K562 (cell line): ENCODE data around the gene PRDM16. TPM values are rescaled to one million over a fixed set of nuclear protein-coding genes. Genes with fewer than 3 reads are reported as not detected.

Experiments used
- ATAC-seq: fragments of 200-7000 bp; cut with Tn5 transposase; 3 replicates; pipeline ENCODE4 v1.9.1; 2020; ENCODE audit warnings: moderate library complexity
- BruUV-seq: library from RNA; stranded (reverse); fragments of 400-500 nt; replicated peaks from 2 replicates; lab custom pipeline; 2021; lab: Mats Ljungman, UMichigan
- CTCF ChIA-PET: fragments of 300-600 bp; formaldehyde crosslinking; extraction: SDS; loops from one replicate; lab custom pipeline; 2021; ENCODE audit warnings: low intra/inter-chr PET ratio; lab: Yijun Ruan, JAX
- POLR2A ChIA-PET: fragments of 300-600, 350-650 bp; sonication (Branson Sonifier 250); formaldehyde crosslinking; extraction: SDS; loops from one replicate; lab custom pipeline; 2021; ENCODE audit warnings: antibody characterized with exemption, inconsistent platforms; lab: Yijun Ruan, JAX
- DNase-seq, 4 experiments: peaks; one replicate each; pipeline versions ENCODE4 v3.0.0 to v3.0.0-alpha.2; 2011 to 2018; ENCODE audit warnings: low spot score in 3 of 4, mixed read lengths in 3 of 4; ENCODE audit errors: extremely low read depth in 1 of 4
- FAIRE-seq: peaks from 2 replicates; lab custom pipeline; 2011; peaks lifted over from hg19 to GRCh38; lab: Jason Lieb, UNC
- H2AFZ ChIP-seq: 2 replicates; pipeline ENCODE4 v1.6.0; 2011; ENCODE audit warnings: low read depth, low read length, control low read depth, inconsistent platforms
- H3K27ac ChIP-seq: fragments of 200-600 bp; 3 replicates; pipeline ENCODE4 v1.8.0; 2011; ENCODE audit warnings: low read depth, mild to moderate bottlenecking, control low read depth, inconsistent platforms, low read length, moderate library complexity, mixed read lengths; ENCODE audit errors: extremely low read depth
- H3K27me3 ChIP-seq, 2 experiments: fragments of 300-600 bp in 1 of 2; 2 replicates in 1 of 2; 3 replicates in 1 of 2; pipeline versions ENCODE4 v1.6.0 to v1.8.0; 2011; ENCODE audit warnings: inconsistent platforms in 2 of 2, low read length in 2 of 2, mild to moderate bottlenecking in 1 of 2, mixed read lengths in 1 of 2, moderate library complexity in 1 of 2; ENCODE audit not compliant: control insufficient read depth in 2 of 2, insufficient read depth in 2 of 2
- H3K36me3 ChIP-seq: fragments of 300-600 bp; 3 replicates; pipeline ENCODE4 v1.8.0; 2011; ENCODE audit warnings: mild to moderate bottlenecking, low read length, inconsistent platforms; ENCODE audit not compliant: control insufficient read depth, insufficient read depth
- H3K4me1 ChIP-seq, 2 experiments: fragments of 200-600 bp in 1 of 2; replicated peaks in 1 of 2; 2 replicates in 1 of 2; 3 replicates in 1 of 2; pipeline versions ENCODE4 v1.5.1 to v1.8.0; 2011; ENCODE audit warnings: inconsistent platforms in 2 of 2, low read length in 2 of 2, mild to moderate bottlenecking in 1 of 2, mixed read lengths in 1 of 2, moderate library complexity in 1 of 2; ENCODE audit not compliant: control insufficient read depth in 2 of 2, insufficient read depth in 2 of 2
- H3K4me2 ChIP-seq: 2 replicates; pipeline ENCODE4 v1.6.1; 2011; ENCODE audit warnings: low read length, control low read depth, inconsistent platforms, mixed read lengths; ENCODE audit not compliant: insufficient read depth
- H3K4me3 ChIP-seq: fragments of 200-600 bp; sonication (generic), shearing (Covaris generic); 2 replicates; pipeline ENCODE4 v1.5.1; 2016; ENCODE audit warnings: control low read depth, inconsistent platforms
- H3K79me2 ChIP-seq: fragments of 200-600 bp; 3 replicates; pipeline ENCODE4 v1.8.0; 2011; ENCODE audit warnings: low read length, inconsistent platforms; ENCODE audit not compliant: control insufficient read depth, insufficient read depth
- H3K9ac ChIP-seq, 2 experiments: 2 replicates each; pipeline versions ENCODE4 v1.6.0 to v1.6.1; 2011; ENCODE audit warnings: low read depth in 2 of 2, low read length in 2 of 2, control low read depth in 1 of 2, inconsistent platforms in 1 of 2, mild to moderate bottlenecking in 1 of 2, mixed read lengths in 1 of 2; ENCODE audit not compliant: insufficient read depth in 1 of 2
- H3K9me1 ChIP-seq: one replicate; pipeline ENCODE4 v1.6.0; 2011; ENCODE audit warnings: inconsistent platforms, mild to moderate bottlenecking, low read length, moderate library complexity; ENCODE audit not compliant: control insufficient read depth, insufficient read depth
- H3K9me3 ChIP-seq: replicated peaks from 2 replicates; pipeline ENCODE4 v1.5.1; 2011; ENCODE audit warnings: low read depth, low read length, inconsistent platforms; ENCODE audit not compliant: control insufficient read depth, insufficient read depth
- H4K20me1 ChIP-seq: replicated peaks from 2 replicates; pipeline ENCODE4 v1.6.1; 2011; ENCODE audit warnings: low read length, inconsistent platforms, mixed read lengths; ENCODE audit not compliant: control insufficient read depth, insufficient read depth
- BDP1 ChIP-seq: IDR thresholded peaks from 3 replicates; pipeline ENCODE4 v1.6.1; 2011; ENCODE audit not compliant: insufficient read length, insufficient read depth
- CREBBP ChIP-seq: IDR thresholded peaks from one replicate; pipeline ENCODE4 v1.6.1; 2012; ENCODE audit warnings: low read depth, mild to moderate bottlenecking, control low read depth, inconsistent platforms, low read length
- SMAD2 ChIP-seq: fragments of 150-350 bp; IDR thresholded peaks from 2 replicates; pipeline ENCODE4 v1.6.1; 2014; ENCODE audit warnings: low read depth, mild to moderate bottlenecking, low read length
- TAF7 ChIP-seq: fragments of 450-650 bp; IDR thresholded peaks from 2 replicates; pipeline ENCODE4 v1.6.1; 2016; ENCODE audit warnings: missing genetic modification characterization, missing compliant biosample characterization
- THRAP3 ChIP-seq: fragments of 450-650 bp; IDR thresholded peaks from 2 replicates; pipeline ENCODE4 v1.6.1; 2016; ENCODE audit warnings: mild to moderate bottlenecking, inconsistent platforms, borderline replicate concordance
- ZNF75A ChIP-seq: fragments of 450-650 bp; formaldehyde crosslinking; IDR thresholded peaks from 2 replicates; pipeline ENCODE4 v1.4.0; 2020; ENCODE audit warnings: mild to moderate bottlenecking
- WGBS: fragments of 100-300 bp; shearing (Covaris generic); methylation state at CpG from one replicate; pipeline ENCODE4 v1.1.6; 2016; ENCODE audit warnings: low coverage, mixed read lengths; ENCODE audit not compliant: insufficient coverage; ENCODE audit errors: missing lambda C conversion rate; 5-methylcytosine and 5-hydroxymethylcytosine counted together
- in situ Hi-C: fragments of 300-500 bp; cut with MboI; formaldehyde crosslinking; loops from 4 replicates; pipeline ENCODE4 v1.15.0; 2018; ENCODE audit warnings: inconsistent platforms, mixed read lengths
- intact Hi-C: fragments of 100-400 bp; cut with micrococcal nuclease; formaldehyde crosslinking; loops from 2 replicates; pipeline ENCODE4 v1.14.2; 2022
- polyA plus RNA-seq, 8 experiments: library from polyadenylated mRNA; depleted of rRNA in 4 of 8; stranded (reverse) in 5 of 8; unstranded in 3 of 8; fragments of >200 nt; fragmentation: Nextera tagmentation in 2 of 8; fragmentation: Illumina TruSeq in 1 of 8; extraction: Ambion mirVana in 2 of 8; extraction: Trizol in 1 of 8; gene quantifications; 2 replicates each; pipeline versions ENCODE4 v1.2.1 to v1.2.3, GENCODE V29; 2011 to 2014; ENCODE audit warnings: inconsistent platforms in 1 of 8, missing spikeins in 1 of 8
- total RNA-seq, 7 experiments: library from RNA; depleted of rRNA in 6 of 7; stranded (reverse); fragments of >200 nt in 6 of 7; fragmentation: Illumina TruSeq in 2 of 7; extraction: Trizol in 2 of 7; gene quantifications; 2 replicates each; pipeline versions ENCODE4 v1.2.1 to v1.2.3, GENCODE V29; 2011 to 2021; ENCODE audit warnings: low replicate concordance in 1 of 7
- TF ChIP-seq, protein P1 (sequence below): fragments of 250-450 bp; sonication (Bioruptor Pico); IDR thresholded peaks from 2 replicates; pipeline ENCODE4 v1.8.0; 2021; ENCODE audit warnings: mild to moderate bottlenecking, moderate library complexity
- TF ChIP-seq, protein P2 (sequence below), 3 experiments: fragments of 200-800 bp in 1 of 3; fragments of 250-450 bp in 1 of 3; fragments of 450-650 bp in 1 of 3; sonication (Bioruptor Pico) in 1 of 3; sonication (Bioruptor generic) in 1 of 3; formaldehyde crosslinking in 1 of 3; IDR thresholded peaks; 2 replicates each; pipeline versions ENCODE4 v1.6.1 to v1.8.0; 2016 to 2022; ENCODE audit warnings: mild to moderate bottlenecking in 2 of 3, missing genetic modification characterization in 2 of 3, missing compliant biosample characterization in 1 of 3, moderate library complexity in 1 of 3
- TF ChIP-seq, protein P3 (sequence below): fragments of 450-650 bp; formaldehyde crosslinking; IDR thresholded peaks from 2 replicates; pipeline ENCODE4 v1.4.0; 2020; ENCODE audit warnings: mild to moderate bottlenecking, moderate library complexity
- TF ChIP-seq, protein P4 (sequence below), 3 experiments: IDR thresholded peaks in 2 of 3; conservative IDR thresholded peaks in 1 of 3; 2 replicates each; pipeline ENCODE4 v1.5.1; 2011 to 2012; ENCODE audit warnings: low read length in 3 of 3, mild to moderate bottlenecking in 3 of 3, control low read depth in 2 of 3, improper control_type of control experiment in 1 of 3, inconsistent platforms in 1 of 3, low read depth in 1 of 3, mixed read lengths in 1 of 3, moderate library complexity in 1 of 3; ENCODE audit not compliant: insufficient read depth in 2 of 3
- TF ChIP-seq, protein P5 (sequence below): fragments of 450-650 bp; formaldehyde crosslinking; IDR thresholded peaks from 2 replicates; pipeline ENCODE4 v1.4.0; 2020; ENCODE audit warnings: mild to moderate bottlenecking, mixed read lengths

The PRDM16 gene
- total and polyA plus RNA-seq, 9 of the 15 experiments (the other 6 are each of a cell fraction or from before 2014, with no cell fraction given) = 0.10 to 0.27 TPM; not detected in 7

DNA sequence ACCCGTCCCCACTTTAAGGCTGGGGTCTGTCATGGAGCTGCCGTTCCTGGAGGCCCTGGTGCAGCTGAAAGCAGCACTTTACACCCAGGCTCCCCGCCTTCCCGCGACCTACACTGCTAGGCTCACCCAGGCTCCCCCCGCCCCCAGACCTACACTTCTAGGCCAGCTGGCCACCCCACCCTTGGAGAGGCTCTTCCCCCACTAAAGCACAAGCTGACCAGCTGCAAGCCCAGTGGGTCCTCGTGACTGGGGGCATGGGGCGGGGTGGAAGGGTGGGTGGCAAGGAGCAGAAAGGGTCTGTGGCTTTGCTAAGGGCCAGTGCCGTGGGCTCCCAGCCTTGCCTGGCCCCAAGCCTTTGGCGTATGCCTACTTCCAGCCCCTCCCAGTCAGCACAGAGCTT is 375.7 kb downstream of the PRDM16 start:
- Histone ChIP-seq H4K20me1 (peaks cover 3% of the 10 kb centered on the region; the same call in 1 of the 2 replicates), H3K9me3 (no peaks in the 10 kb centered on the region), H3K4me2 (no peak overlapping the region), H2AFZ (no peak overlapping the region), H3K79me2 (no peaks in the 10 kb centered on the region), H3K4me3 (no peak overlapping the region), H3K27ac (no peak overlapping the region), H3K36me3 (no peaks in the 10 kb centered on the region), H3K4me1 (no peaks in the 10 kb centered on the region), H3K9ac (no peak overlapping the region), H3K9me1 (no peaks in the 10 kb centered on the region), H3K27me3 (peaks cover 23 to 47% of the 10 kb centered on the region in 2 experiments; a peak in 4 of 5 replicates)
- BruUV-seq = no TSS peak
- POLR2A ChIA-PET = interaction anchor here (0.7 kb wide), 1 partner anchor 111 kb away, joined by 3 read pairs; no protein-coding TSS in a partner anchor
- intact Hi-C loops = no loop called here
- DNase-seq (no peak), ATAC-seq (no peak), FAIRE-seq (no peak)
- CTCF ChIA-PET = no interaction called here
- in situ Hi-C loops = loop anchor here (5.0 kb wide), 2 partner anchors 38 to 178 kb away; no protein-coding TSS in a partner anchor
- 0% methylated on average over 10 of the region's 10 CpGs for WGBS
- TF ChIP-seq, protein P1, sequence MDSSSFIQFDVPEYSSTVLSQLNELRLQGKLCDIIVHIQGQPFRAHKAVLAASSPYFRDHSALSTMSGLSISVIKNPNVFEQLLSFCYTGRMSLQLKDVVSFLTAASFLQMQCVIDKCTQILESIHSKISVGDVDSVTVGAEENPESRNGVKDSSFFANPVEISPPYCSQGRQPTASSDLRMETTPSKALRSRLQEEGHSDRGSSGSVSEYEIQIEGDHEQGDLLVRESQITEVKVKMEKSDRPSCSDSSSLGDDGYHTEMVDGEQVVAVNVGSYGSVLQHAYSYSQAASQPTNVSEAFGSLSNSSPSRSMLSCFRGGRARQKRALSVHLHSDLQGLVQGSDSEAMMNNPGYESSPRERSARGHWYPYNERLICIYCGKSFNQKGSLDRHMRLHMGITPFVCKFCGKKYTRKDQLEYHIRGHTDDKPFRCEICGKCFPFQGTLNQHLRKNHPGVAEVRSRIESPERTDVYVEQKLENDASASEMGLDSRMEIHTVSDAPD (CRISPR knock-in tag) = no peak
- TF ChIP-seq SMAD2 (no peak), CREBBP (no peak), ZNF75A (CRISPR knock-in tag) (no peak), TAF7 (tag) (no peak), BDP1 (no peak), THRAP3 (no peak)
- TF ChIP-seq, protein P2, sequence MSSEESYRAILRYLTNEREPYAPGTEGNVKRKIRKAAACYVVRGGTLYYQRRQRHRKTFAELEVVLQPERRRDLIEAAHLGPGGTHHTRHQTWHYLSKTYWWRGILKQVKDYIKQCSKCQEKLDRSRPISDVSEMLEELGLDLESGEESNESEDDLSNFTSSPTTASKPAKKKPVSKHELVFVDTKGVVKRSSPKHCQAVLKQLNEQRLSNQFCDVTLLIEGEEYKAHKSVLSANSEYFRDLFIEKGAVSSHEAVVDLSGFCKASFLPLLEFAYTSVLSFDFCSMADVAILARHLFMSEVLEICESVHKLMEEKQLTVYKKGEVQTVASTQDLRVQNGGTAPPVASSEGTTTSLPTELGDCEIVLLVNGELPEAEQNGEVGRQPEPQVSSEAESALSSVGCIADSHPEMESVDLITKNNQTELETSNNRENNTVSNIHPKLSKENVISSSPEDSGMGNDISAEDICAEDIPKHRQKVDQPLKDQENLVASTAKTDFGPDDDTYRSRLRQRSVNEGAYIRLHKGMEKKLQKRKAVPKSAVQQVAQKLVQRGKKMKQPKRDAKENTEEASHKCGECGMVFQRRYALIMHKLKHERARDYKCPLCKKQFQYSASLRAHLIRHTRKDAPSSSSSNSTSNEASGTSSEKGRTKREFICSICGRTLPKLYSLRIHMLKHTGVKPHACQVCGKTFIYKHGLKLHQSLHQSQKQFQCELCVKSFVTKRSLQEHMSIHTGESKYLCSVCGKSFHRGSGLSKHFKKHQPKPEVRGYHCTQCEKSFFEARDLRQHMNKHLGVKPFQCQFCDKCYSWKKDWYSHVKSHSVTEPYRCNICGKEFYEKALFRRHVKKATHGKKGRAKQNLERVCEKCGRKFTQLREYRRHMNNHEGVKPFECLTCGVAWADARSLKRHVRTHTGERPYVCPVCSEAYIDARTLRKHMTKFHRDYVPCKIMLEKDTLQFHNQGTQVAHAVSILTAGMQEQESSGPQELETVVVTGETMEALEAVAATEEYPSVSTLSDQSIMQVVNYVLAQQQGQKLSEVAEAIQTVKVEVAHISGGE (CRISPR knock-in tag; IDR thresholded peaks at IDR 0.05) = no peak
- TF ChIP-seq, protein P3, sequence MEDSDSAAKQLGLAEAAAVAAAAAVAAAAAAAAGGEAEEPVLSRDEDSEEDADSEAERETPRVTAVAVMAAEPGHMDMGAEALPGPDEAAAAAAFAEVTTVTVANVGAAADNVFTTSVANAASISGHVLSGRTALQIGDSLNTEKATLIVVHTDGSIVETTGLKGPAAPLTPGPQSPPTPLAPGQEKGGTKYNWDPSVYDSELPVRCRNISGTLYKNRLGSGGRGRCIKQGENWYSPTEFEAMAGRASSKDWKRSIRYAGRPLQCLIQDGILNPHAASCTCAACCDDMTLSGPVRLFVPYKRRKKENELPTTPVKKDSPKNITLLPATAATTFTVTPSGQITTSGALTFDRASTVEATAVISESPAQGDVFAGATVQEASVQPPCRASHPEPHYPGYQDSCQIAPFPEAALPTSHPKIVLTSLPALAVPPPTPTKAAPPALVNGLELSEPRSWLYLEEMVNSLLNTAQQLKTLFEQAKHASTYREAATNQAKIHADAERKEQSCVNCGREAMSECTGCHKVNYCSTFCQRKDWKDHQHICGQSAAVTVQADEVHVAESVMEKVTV (CRISPR knock-in tag) = no peak
- TF ChIP-seq, protein P4, sequence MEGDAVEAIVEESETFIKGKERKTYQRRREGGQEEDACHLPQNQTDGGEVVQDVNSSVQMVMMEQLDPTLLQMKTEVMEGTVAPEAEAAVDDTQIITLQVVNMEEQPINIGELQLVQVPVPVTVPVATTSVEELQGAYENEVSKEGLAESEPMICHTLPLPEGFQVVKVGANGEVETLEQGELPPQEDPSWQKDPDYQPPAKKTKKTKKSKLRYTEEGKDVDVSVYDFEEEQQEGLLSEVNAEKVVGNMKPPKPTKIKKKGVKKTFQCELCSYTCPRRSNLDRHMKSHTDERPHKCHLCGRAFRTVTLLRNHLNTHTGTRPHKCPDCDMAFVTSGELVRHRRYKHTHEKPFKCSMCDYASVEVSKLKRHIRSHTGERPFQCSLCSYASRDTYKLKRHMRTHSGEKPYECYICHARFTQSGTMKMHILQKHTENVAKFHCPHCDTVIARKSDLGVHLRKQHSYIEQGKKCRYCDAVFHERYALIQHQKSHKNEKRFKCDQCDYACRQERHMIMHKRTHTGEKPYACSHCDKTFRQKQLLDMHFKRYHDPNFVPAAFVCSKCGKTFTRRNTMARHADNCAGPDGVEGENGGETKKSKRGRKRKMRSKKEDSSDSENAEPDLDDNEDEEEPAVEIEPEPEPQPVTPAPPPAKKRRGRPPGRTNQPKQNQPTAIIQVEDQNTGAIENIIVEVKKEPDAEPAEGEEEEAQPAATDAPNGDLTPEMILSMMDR (IDR thresholded peaks at IDR 0.05 in 2 of 3, conservative IDR thresholded peaks at IDR 0.05 in 1 of 3; ENCODE audit: insufficient read depth in 2 of 3, low read depth in 1 of 3, low read length in 3 of 3) = no peak
- TF ChIP-seq, protein P5, sequence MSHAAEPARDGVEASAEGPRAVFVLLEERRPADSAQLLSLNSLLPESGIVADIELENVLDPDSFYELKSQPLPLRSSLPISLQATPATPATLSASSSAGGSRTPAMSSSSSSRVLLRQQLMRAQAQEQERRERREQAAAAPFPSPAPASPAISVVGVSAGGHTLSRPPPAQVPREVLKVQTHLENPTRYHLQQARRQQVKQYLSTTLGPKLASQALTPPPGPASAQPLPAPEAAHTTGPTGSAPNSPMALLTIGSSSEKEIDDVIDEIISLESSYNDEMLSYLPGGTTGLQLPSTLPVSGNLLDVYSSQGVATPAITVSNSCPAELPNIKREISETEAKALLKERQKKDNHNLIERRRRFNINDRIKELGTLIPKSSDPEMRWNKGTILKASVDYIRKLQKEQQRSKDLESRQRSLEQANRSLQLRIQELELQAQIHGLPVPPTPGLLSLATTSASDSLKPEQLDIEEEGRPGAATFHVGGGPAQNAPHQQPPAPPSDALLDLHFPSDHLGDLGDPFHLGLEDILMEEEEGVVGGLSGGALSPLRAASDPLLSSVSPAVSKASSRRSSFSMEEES (CRISPR knock-in tag) = no peak
